NCI-H2227 treated with DMSO at 0.1 percent for 48 hours (cell line): ENCODE results near the gene ARFGAP3.

ENCODE experiments used
- DNase-seq: peaks from one replicate; lab custom pipeline; 2025; lab: John Stamatoyannopoulos, UW

The ARFGAP3 gene

GRCh38 chr22:42862045-42862734, 5.1 kb upstream of the ARFGAP3 start:
- DNase-seq, result no peak

GRCh38 chr22:42860968-42861367, 3.9 kb upstream of the ARFGAP3 start:
- no peak for DNase-seq

DNA sequence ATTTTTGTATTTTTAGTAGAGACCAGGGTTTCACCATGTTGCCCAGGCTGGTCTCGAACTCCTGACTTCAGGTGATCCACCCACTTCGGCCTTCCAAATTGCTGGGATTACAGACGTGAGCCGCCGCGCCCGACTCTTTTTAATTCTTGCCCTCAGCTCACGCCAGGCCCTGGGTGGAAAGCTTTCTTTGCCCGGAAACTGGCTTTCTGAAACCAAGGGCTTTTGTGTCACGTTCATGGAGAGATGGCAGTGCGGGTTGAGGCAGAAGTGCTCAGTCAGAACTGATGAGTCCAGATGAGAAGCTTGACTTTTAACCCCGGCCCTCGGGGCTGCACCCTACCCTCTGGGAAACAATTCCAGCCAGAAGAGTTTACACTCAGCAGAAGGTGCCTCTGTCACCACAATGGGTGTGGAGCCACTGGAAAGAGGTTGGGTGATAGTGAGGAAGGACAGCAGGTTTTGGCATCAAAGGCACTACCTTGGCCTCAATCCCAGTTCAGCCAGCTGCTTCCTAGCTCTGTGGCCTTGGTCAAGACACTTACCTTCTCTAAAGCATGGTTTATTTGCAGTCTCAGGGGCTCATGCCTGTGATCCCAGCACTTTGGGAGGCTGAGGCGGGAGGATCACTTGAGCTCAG, 890 bp upstream of the ARFGAP3 start:
- no peak for DNase-seq

GRCh38 chr22:42856179-42856864, 751 bp downstream of the ARFGAP3 start:
- DNase-seq, result no peak

DNA sequence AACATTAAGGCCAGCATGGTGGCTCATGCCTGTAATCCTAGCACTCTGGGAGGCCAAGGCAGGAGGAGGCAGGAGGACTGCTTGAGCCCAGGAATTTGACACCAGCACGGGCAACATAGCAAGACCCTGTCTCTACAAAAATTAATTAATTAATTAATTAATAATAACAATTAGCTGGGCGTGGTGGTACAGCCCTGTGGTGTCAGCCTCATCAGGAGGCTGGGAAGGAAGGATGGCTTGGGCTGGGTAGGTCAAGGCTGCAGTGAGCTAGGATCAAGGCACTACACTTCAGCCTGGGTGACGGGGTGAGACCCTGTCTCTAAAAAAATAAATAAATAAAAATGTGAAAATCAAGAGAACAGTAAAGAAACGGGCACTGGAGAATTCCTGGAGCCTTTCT, 1.4 kb downstream of the ARFGAP3 start:
- DNase-seq, result no peak

DNA sequence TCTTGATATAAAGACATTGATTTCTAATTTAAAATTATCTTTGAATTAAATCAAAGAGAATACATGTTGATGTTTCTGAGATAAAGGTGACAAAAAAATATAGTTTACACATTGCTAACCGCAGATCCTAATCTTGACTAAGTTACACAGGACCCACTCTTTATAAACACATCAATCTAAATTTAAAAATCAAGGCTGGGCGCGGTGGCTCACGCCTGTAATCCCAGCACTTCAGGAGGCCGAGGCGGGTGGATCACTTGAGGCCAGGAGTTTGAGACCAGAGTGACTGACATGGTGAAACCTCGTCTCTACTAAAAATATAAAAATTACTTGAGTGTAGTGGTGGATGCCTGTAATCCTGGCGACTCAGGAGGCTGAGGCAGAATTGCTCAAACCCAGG, 1.9 kb downstream of the ARFGAP3 start:
- no peak for DNase-seq

GRCh38 chr22:42848941-42849550, 8.0 kb downstream of the ARFGAP3 start:
- no peak for DNase-seq

GRCh38 chr22:42847110-42847509, 10.0 kb downstream of the ARFGAP3 start:
- DNase-seq, result no peak

GRCh38 chr22:42844756-42845155, 12.3 kb downstream of the ARFGAP3 start:
- no peak for DNase-seq

GRCh38 chr22:42842658-42843370, 14.3 kb downstream of the ARFGAP3 start:
- no peak for DNase-seq

DNA sequence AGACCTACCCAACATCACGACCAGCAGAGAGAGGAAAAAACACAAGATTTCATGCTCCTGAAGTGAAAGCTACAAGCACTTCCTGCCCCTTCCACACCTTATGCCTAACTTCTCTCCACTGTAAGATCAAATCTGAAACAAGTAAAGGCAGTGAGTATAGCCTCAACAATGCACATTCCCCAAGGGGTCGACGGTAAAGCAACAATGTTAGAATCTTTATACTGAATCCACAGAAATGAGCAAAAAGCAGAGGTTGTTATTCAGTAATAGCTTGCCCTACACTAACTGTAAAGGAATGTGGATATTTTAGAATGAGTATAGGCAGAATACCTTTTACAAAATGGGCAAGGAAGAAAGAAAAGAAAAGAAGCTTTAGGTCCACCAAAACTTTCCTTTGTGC, 15.6 kb downstream of the ARFGAP3 start:
- DNase-seq, result no peak

- no peak for DNase-seq
Observed at GRCh38 chr22:42837556-42837955, 19.5 kb downstream of the ARFGAP3 start.

- DNase-seq, result no peak
Observed at GRCh38 chr22:42836026-42836425, 21.0 kb downstream of the ARFGAP3 start.

DNA sequence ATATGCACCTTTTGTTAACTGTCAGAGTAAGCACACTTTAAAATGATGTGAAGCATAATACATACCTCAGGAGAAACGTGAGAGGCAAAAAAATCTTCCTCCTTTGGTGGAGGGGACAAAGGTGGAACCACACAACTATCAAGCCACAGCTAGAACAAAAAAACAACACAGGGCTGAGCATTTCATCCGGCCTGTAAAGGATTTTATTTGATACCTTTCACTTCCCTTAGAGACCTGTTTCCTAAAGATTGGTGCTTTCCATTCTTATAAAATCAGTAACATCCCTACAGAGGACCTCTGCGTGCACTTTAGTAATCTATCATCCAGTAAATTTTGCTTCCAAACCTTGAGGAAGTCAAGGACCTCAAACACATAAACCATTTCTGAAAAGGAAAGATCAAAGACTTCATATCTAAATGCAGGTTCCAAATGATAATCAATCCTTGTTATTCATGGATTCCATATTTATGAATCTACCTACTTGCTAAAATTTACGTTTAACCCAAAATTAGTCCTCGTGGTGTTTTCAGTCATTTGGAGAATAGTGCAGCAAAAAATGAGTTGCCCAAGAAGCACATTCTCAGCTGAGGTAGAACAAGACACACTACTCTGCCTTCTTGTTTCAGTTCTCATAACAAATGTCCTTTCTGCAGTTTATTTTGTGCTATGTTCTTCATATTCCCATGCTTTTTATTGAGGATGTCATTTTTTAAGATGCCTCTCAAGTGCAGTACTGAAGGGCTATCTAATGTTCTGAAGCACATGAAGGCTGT, 22.7 kb downstream of the ARFGAP3 start:
- no peak for DNase-seq

- DNase-seq, result no peak
Observed at GRCh38 chr22:42833104-42833503, 24.0 kb downstream of the ARFGAP3 start.

GRCh38 chr22:42831712-42832111, 25.4 kb downstream of the ARFGAP3 start:
- no peak for DNase-seq

DNA sequence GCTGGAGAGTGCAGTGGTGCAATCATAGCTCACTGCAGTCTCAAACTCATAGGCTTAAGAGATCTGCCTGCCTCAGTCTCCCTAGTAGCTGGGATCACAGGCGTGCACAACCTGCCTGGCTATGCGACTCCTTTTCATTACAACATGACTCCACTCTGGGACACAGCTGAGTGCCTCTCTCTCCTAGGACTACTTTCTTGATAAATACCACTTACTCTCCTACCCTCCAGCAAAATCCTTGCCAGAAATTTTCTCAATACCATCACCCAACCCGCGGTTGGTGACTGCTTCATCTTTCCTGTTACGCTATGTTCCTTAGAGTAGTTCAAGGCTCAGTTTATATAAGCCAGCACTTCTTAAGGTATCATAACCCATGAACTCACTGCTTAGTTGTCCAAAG, 26.9 kb downstream of the ARFGAP3 start:
- DNase-seq, result no peak

DNA sequence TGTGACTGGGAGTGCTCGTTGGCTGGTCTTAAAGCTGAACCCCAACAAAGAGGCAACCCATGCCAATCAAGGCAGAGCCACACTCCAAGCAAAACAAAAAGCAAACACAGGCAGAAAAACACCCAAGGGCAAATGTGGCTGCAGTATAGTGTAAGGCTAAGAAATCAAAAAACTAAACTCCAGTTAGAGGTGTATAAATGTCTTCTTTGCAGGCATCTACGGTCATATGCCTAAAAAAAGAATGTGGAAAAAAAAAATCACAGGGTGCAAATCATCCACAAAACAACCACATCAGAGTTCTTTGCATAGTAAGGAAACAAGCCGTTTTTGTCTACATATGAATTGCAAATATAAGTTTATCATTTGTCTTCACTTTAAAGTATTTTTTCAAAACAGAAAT, 27.8 kb downstream of the ARFGAP3 start:
- DNase-seq, result no peak

- no peak for DNase-seq
Observed at GRCh38 chr22:42825796-42826195, 31.3 kb downstream of the ARFGAP3 start.

- DNase-seq, result no peak
Observed at GRCh38 chr22:42821386-42821785, 35.7 kb downstream of the ARFGAP3 start.

DNA sequence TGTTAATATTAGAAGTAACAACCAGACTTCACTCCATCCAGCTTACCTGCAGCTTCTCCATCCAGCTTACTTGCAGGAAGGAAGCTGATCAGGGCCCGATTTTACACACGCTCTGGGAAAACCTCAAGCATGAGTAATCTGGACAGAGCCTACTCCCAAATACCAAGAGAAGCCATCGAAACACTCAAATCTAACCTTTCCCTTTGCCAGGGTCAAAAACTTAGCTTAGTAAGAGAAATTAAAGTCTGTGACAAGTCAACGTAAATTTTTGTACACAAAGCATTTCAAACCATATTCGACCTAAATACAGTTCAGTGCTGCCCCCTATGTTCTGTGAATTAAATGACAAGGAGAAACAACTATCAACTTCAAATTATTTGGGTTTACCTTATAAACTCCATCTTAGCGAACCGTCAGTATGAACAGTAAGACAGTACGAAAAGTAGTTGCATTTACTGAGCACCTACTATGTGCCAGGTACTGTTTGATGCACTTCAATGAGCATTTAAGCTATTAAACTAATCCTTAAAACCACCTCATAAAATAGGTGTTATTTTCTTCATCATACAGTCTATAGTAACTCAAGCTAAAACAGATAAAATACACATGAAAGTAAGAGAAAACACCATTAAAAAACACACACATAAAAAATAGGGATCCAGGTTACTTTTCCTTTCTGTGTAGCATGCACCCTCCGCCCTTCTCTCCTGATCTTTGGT, 36.9 kb downstream of the ARFGAP3 start:
- DNase-seq, result no peak
